Measurements from ENCODE around the gene CXCL12.

Gene CXCL12

DNA sequence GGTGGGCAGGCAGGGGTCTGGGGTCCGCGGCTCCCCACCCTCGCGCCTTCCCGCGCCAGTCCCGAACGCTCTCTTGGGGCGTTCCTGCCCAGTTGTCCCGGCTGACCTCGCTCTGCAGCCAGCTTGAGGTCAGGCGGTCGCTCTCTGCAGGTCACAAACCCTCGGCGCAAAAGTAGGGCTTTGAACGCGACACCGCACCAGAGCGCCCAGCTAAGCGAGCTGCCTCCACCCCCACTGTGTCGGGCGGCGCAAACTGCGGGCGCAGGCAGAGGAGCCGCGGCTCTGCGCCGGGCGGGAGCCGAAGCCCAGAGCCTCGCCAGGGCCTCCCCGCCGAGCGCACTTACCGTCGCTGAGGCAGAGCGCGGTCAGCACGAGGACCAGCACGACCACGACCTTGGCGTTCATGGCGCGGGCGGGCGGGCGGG lies 284 bp downstream of the CXCL12 start:
- no peak for DNase-seq

DNA sequence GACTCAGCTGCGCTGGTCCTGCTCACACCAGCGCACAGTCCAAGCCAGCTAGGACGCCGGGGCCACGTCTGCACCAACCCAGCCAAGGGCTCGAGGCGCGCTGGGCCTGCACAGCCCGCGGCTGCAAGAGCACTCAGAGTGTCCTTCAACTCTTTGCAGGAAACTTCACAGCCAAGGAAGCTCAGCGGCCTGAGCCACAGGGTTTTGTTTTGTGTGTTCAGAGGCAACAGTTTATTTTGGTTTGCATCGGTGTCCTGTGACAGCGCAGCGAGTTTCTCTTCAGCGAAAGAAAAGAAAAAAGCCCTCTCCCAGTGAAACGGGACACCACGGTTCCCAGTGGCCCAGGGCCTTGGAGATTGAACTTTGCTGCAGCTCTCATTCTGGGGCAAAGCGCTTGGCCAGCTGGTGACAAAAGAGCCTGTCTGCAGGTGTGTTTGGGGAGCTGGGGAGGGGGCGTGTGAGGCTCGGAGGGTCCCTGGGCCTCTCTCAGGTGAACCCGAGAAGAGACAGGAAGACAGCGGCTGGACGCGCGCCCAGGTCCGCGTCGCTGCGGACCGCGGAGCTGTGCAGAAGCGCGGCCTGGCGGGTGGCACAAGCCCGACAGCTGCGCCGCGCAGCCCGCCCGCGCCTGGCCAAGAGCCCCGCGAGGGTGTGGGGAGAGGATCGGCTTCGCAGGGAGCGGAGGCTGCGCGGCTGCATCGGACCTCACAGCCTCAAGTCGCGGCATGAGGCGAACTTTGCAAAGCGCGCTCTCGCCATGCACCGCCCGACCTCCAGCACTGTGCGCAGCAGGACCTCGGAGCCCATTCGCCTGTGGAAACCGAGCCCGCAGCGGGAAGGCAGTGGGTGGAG lies 922 bp downstream of the CXCL12 start:
- DNase-seq = no peak

DNA sequence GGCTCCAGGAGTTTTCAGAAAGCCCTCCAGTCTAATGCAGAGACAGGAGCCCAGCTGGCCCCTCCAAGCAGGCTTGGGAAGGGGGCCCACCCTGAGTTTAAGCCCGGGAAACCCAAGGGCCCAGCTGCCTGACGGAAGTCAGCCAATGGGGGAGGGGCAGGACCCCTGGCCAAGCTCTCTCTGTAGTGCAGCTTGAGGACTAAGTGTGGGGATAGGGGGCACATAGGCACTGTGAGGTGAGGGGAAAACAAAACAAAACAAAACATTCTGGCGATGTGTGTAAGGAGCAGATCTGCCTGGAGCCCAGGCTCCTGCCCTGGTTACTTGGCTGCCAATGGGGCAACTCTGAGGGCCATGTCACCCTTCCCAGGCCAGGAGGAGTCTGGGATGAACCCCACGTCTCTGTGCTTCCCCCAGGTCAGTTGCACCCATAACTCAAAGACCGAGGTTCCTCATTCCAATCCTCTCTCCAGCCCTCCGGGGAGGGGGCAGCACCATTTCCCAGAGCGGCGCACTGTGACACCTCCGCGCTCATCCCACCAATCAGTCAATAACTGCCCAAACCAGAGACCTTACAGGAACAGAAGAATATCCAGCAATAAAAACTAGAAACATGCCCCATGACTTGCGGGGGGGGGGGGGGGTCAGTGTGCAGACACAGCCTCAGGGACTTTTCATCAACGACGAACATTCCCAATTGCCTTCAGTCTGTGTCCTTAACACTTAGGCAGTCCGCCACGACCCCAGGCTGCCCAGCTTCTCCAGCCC lies 1.7 kb downstream of the CXCL12 start:
- no peak for DNase-seq

DNA sequence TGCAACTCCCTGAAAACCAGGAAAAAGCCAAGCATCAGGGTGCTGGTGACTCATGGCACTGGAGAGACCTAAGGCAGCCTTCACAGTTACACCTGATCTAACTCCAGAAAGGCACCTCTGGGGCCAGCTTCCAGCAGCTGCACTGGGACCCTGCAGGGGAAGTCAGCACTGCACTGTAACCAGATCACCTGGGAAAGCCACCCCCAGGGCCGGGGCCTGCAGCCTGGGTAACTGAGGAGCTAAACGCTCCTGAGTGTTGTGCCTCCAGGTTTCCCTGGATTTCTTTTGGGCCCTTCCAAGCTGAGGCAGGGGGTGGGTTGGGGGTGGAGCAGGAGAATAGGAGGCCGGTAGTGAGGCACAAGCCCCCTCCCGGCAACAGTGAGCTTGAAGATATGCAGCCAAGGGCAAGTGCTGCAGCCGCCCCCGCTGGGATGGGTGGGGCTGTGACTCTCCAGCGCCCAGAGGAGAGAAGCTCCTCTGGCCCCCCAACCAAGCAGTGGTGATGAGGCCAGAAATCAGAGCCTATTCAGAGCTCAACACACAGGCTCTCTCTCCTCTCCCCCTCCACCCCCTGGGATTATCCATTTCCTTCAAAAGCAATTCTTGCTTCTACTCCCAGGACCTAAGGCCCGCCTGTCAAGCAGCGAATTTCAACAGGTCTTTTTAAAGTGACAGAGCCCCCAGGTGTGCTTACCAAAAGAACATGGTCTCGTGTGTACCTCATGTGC lies 2.6 kb downstream of the CXCL12 start:
- DNase-seq = no peak

DNA sequence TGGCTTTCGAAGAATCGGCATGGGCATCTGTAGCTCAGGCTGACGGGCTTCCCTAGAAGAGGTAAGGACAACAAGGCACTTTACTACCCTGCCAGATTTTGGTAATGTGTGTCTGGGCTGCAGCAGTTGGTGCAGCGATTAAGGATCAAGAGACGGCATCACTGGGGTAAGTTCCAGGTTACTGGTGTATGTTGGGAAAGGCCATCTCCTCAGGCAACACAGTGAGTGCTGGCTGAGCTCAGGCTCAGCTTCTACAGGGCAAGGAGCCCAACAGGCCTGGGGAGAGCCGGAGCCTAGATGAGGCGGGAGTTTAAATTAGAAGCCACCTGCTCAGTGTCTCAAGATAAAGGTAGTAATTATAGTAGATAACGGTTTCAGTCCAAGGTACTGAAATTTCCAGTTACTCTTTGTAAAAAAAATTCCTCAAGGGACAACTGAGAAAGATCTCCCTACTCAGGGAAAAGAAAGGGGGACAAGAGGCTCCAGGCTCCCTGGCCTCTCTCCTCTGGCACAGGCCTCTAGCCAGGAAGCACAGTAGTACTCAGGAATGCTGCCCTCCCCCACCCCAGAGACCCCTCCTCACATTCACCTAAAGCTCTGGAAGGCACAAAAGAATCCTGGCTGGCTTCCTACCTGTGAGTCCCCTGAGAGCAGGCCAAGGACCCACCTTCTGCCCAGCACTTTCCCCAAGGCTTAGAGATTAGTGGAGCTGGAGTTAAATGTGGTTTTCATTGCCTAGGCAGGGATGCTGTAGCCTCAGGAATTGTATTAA lies 3.9 kb downstream of the CXCL12 start:
- DNase-seq = no peak

DNA sequence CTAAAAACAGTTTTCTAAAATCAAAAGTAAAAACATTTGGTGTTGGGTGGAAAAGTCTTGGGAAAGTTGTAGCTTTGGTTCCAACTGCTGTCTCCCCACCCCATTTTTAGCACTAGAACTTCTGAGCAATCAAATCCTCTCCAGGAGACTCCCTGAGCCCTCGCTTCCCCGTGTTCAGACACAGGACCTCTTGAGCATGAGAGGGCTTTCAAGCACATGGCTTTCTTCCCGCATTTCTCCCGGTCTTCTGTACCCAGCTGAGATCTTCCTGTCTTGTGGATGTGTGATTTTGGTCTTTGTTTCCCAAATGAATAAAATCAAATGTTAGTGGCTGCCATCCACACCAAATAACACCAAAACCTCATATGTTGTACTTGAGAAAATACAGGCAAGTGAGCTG lies 5.0 kb downstream of the CXCL12 start:
- no peak for DNase-seq

DNA sequence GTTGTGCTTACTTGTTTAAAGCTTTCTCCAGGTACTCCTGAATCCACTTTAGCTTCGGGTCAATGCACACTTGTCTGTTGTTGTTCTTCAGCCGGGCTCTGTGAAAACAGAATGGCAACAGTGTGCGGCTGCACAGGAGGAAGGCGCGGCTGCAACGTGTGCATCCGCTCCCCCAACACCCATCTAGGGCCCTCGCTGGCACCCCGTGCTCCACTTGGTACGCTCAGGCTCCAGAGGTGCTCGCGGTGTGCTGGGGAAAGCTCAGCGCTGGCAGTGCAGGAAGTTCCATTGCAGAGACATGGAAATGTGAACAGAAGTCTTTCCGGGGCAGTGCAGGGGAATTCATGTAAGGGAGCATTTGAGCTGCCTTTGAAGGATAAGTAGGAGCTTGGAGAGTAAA lies 6.3 kb downstream of the CXCL12 start:
- DNase-seq = no peak

DNA sequence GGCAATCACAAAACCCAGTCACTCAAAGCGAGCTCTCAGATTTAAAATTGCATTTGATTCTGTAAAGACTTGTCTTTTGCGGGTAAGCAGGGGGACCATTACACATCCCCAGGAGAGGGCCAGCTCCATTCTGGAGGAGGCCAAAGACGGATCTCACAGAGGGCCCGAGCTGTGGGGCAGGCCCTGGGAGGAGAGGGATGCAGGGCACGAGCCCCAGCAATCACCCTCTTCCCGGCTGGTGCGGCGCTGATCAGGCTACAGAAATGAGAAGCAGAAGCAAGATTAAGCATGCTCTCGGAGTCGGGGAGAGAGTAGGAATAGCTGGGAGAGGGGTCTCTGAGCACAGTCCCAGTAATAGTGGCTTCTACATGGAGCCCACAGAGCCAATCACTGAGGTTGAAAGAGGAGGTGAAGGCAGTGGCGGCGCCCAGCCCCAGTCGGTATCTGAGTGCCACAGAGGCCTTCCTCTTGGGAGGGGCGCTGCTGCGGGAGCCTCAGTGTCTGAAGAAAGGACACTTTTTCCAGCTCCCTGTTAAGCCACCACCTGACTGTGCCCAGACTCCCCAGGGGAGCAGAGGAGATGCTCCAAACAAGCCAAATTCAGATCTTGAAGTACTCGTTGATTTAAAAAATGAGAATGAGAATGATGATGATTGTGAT lies 7.1 kb downstream of the CXCL12 start:
- no peak for DNase-seq

DNA sequence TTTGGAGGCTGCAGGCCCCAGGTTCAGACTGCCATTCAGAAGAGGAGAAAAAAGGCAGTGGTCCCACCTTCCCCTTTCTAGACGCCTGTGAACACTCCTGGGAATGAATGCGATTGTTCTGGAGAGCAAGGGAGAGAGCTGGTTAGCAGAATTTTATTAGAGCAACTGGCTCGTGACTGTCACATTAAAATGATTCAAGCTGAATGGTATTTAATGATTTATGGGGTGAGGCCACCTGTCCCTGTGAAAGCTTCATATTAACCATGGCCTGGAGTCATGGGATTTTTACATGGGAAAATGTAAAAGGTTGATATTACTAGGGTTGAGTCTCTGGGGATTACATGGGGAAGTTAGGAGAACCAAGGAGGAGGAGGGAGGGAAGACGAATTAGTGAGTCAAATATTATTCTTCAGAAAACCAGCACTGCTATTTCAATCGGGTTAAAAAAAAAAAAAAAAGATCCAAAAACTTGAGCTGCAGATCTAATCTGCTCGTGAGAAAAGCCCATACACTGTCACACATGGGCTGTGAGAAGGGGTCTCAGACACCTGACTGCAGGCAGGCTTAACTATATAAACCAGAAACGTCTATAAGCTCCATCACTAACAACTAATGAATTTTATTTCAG lies 8.3 kb downstream of the CXCL12 start:
- DNase-seq = no peak

DNA sequence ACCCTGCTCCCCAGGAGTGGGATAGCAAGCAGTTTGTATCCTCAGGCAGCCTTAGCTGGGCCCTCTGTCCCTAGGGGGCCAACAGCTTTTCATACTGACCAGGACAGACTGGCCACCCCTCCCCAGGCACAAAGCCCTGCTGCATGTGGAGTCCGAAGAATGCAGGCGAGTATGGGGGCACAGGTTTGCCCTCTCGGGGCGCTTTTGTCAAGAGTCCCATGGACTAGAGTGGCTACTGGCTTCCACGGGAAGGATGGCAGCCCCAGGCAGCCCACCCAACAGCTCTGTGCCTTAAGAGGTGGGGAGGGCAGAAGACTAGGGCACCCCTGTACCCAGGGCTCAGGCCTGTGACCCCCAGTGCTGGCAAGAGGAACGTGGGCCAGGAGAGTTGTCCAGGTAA lies 10.7 kb downstream of the CXCL12 start:
- no peak for DNase-seq

DNA sequence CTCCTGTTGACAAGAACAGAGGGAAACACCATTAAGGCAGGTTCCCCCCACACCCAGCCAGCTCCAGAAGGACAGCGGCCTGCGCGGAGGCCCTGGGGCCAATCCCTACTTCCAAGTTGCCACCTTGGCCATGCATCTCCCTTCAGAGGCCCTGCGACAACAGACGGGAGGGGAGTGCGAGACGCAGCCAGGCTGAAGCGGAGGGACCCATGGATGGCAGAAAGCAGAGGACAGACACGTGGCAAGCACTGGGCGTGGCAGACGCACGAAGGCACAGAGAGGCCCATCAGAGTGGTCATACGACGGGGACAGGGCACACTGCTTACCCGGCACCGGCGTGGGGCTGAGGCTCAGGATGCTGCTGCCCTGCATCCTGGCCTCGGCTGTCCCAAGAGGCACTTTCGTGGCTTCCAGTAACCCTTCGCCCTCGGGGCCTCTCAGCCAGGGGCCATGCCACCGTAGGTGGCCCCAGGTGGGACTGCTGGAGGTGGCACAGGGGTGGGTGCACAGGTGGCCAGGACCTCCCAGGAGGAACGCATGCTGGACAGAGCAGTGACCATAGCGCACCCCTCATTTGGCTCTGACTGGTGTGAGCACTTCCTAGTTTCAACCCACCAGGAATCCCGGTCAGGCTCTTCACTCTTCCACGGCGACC lies 11.4 kb downstream of the CXCL12 start:
- DNase-seq = no peak

DNA sequence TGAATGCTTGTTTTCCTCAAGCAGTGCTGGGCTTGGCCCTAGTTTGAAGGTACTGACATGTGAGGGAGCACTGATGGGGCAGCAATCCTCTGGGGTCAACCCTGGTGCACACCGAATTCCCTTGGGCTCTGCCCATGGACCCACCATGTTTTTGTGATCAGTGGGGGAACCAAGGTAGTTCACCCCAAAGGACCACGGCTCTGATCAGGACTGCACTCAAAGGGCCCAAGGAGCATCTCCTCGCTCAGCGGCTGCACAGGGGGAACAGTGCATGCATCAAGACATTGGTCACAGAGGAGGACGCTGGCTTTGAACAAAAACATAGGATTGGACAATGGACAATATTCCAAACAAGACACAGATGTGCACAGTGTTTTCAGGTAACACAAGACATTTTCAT lies 12.7 kb downstream of the CXCL12 start:
- DNase-seq = no peak

DNA sequence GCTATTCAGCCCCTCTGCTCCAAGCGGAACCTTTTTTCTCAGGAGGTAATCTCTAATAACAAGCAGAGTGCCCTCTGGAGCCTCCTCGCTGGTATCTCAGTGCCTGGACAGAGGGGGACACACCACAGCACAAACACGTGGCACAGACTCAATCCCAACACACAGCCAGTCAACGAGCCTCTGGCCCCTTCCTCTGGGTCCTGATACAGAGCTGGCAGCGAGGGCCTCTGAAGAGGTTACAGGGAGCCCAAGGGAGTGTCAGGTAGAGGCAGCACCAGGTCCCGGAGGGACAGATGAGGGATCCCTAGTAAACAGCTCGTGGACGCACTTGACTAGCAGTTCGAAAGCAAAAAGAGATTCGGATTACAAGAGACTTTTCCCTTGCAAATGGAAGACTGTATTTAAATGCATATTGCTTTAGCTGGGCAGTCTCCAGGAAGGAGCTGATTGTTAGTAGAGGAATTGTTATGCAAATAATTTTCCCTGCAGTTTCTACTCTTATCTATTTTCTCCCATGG lies 14.1 kb downstream of the CXCL12 start:
- no peak for DNase-seq

DNA sequence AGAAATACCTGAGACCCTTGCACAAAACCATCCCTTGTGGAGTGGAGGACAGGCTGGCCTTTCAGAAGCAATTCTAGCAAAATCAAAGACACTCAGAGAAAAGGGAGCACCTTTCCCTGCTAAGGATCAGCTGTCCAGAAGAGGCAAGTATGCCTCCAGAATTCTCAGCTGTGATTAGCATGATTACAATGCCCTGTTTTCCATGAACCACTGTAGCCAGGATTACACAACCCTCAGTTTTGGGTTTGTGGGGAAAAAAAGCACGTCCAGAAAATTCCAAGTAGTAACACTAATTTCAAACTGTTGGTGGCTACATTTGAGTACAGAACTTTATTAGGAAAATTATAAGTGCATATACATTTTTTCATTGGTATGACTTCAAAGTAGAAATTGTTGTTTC lies 15.0 kb downstream of the CXCL12 start:
- DNase-seq = no peak

DNA sequence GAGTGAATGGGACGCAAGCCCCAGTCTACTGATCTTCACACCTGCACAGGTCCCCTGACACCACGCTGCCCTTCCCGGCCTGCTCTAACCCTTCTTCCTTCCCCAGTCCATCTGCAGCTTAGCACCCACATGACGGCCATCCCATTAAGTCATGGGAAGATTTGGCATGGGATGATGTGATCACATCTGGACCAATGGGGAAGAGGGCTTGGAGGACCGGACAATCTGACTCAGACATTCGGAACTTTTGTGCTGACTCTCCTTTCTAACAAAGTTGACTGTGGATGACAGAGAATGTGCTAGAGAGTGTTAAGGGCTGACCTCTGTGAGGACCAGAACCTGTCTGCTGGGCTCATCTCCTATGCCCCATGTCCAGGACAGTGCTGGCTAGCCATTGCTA lies 15.6 kb downstream of the CXCL12 start:
- no peak for DNase-seq

DNA sequence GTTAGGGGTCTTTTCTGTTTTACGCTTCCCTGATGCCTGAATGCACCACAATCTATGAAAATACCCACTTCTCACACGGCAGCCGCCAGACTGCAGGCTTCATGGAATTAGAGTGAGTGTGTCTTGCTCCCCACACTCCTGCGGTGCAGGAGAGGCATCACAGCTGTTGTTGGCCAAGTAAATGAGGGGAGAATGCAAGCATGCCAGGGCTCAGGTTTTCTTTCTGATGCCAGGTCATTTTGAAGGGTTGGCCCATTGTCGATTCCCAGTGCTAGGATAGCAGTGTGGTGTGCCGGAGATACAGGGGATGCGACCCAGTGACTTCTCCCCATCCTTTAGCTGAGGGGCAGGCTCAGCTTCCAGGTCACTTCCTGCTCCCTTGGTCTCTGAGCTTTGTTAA lies 16.3 kb downstream of the CXCL12 start:
- DNase-seq = no peak

DNA sequence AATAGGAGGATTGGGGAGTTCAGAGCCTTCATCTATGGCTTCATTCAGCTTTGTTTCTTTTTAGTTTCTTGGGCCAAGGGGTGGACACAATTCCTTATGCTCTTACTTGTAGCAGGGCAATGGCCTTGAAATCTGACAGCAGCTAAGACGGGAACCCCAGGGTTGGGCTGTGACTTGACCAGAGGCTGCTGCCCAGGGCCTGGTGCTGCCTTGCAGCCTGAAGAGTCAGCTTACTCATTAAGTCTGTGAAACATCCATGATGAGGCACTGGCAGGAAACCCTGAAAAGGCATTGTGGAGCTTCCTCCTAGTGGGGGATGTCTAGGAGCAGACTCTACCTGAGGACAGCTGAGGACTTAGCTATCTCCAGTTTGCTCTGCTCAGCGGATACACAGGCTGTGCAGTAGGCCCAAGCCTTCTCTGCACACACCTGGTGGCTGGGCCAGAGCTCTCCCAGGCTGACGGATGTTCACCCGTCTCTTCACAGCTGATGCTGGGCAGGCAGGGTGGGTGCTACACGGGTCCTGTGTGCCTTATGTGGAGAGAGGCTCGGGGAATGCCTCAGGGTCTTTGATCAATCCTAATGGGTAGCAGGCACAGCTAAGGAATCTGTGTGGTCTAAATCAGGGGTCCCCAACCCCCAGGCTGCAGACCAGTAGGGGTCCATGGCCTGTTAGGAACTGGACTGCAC lies 17.8 kb downstream of the CXCL12 start:
- DNase-seq = no peak

DNA sequence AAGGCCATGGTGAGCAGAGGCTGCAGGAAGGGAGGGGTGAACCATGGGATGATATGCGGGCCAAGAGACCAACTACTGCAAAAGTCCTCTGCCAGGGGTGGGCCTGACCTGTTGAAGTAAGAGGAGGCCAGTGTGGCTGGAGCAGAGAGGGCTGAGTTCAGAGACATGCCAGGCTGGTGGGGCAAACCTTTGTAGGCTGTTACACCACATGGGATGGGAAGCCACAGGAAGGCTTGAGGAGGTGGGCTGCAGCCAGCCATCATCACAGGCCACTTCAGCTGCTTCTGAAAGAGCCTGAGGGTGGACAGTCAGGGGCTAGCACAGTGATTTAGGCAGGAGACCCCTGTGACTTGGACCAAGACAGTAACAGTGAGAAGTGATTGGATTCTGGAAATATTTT lies 20.3 kb downstream of the CXCL12 start:
- no peak for DNase-seq

DNA sequence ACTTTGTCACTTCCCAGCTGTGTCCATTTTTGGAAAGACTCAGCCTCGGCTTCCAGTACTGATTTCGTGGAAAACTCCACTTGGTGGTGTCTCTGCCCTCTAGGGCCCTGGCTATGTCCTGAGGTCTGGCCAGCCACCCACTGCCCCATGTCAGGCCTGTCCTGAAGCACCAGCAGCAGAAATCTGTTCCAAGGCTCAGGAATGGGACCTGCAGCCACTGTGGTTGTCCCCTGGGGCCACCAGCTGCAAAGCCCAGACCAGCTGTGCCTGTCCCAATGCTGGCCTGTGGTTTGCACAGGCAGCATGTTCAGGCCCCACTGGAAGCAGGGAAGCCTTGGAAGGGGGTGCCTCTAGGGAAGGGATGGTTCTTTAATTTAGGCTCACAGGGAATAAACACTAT lies 21.2 kb downstream of the CXCL12 start:
- no peak for DNase-seq

All from NCI-H345 (cell line).